NB4 (cell line): ENCODE data around the gene DSTYK.

ENCODE experiments used
- CTCF ChIP-seq: IDR thresholded peaks from one replicate; pipeline ENCODE4 v1.5.1; 2012; ENCODE audit warnings: low read depth, low read length
- POLR2A ChIP-seq: IDR thresholded peaks from 2 replicates; pipeline ENCODE4 v1.6.1; 2011; ENCODE audit warnings: mild to moderate bottlenecking; ENCODE audit not compliant: insufficient read length; ENCODE audit errors: extremely low read depth

- TF ChIP-seq POLR2A (no peak), CTCF (no peak)
These were observed 82.0 kb downstream of the DSTYK start for GRCh38 chr1:205129447-205130029.
